Cardiac muscle cell (in vitro differentiated cells and primary cell): ENCODE measurements around the gene CALR. TPM values are rescaled to one million over a fixed set of nuclear protein-coding genes. Genes with fewer than 3 reads are reported as not detected.

Source experiments
- DNase-seq, 2 donors: peaks; one replicate each; pipeline versions ENCODE4 v3.0.0 to v3.0.0-alpha.2; 2010 to 2017; ENCODE audit warnings: low read depth in 1 of 2, low spot score in 1 of 2
- H3K27ac ChIP-seq: fragments of 200-600 bp; sonication (generic); 2 replicates; pipeline ENCODE4 v1.5.1; 2016
- H3K27me3 ChIP-seq: fragments of 200-600 bp; sonication (generic); 2 replicates; pipeline ENCODE4 v1.6.0; 2016; ENCODE audit warnings: control low read depth
- H3K36me3 ChIP-seq: fragments of 200-600 bp; sonication (generic); 2 replicates; pipeline ENCODE4 v1.5.1; 2016; ENCODE audit warnings: control low read depth
- H3K4me1 ChIP-seq: fragments of 200-600 bp; sonication (generic); 2 replicates; pipeline ENCODE4 v1.8.1; 2017; ENCODE audit warnings: low read depth, mild to moderate bottlenecking, mixed run types
- H3K4me3 ChIP-seq: fragments of 200-600 bp; sonication (generic); 2 replicates; pipeline ENCODE4 v1.5.1; 2016; ENCODE audit warnings: mild to moderate bottlenecking
- H3K9me3 ChIP-seq: fragments of 200-600 bp; sonication (generic); 2 replicates; pipeline ENCODE4 v1.5.1; 2017; ENCODE audit warnings: low read depth, mild to moderate bottlenecking, control low read depth
- polyA plus RNA-seq: library from polyadenylated mRNA; unstranded; fragments of >200 nt; fragmentation: Nextera tagmentation; extraction: Ambion mirVana; gene quantifications from 2 replicates; pipeline ENCODE4 v1.2.1, GENCODE V29; 2016
- total RNA-seq: library from RNA; depleted of rRNA; stranded (reverse); fragments of >200 nt; gene quantifications from 2 replicates; pipeline ENCODE4 v1.2.3, GENCODE V29; 2016
- TF ChIP-seq, protein P1 (sequence below): IDR thresholded peaks from 2 replicates; pipeline ENCODE4 v1.5.1; 2012; ENCODE audit warnings: low read depth, mild to moderate bottlenecking, low read length

CALR gene
- total and polyA plus RNA-seq, 2 experiments from 2014 or later, result 615 to 856 TPM

GRCh38 chr19:12930002-12930645, 8.3 kb upstream of the CALR start:
- TF ChIP-seq, protein P1, sequence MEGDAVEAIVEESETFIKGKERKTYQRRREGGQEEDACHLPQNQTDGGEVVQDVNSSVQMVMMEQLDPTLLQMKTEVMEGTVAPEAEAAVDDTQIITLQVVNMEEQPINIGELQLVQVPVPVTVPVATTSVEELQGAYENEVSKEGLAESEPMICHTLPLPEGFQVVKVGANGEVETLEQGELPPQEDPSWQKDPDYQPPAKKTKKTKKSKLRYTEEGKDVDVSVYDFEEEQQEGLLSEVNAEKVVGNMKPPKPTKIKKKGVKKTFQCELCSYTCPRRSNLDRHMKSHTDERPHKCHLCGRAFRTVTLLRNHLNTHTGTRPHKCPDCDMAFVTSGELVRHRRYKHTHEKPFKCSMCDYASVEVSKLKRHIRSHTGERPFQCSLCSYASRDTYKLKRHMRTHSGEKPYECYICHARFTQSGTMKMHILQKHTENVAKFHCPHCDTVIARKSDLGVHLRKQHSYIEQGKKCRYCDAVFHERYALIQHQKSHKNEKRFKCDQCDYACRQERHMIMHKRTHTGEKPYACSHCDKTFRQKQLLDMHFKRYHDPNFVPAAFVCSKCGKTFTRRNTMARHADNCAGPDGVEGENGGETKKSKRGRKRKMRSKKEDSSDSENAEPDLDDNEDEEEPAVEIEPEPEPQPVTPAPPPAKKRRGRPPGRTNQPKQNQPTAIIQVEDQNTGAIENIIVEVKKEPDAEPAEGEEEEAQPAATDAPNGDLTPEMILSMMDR, result no peak
- H3K36me3 ChIP-seq, result peaks cover 45% of the 10 kb centered on the region
- DNase-seq, result no peak
- no peaks in the 10 kb centered on the region for H3K4me1 ChIP-seq
- H3K9me3 ChIP-seq, result no peaks in the 10 kb centered on the region
- no peaks in the 10 kb centered on the region for H3K27me3 ChIP-seq
- no peak overlapping the region for H3K27ac ChIP-seq
- no peak overlapping the region for H3K4me3 ChIP-seq

GRCh38 chr19:12932392-12933286, 5.8 kb upstream of the CALR start:
- Histone ChIP-seq H3K9me3 (no peaks in the 10 kb centered on the region), H3K36me3 (peaks cover 24% of the 10 kb centered on the region), H3K27ac (peak overlapping the region; percentile 5), H3K4me1 (peaks cover 3% of the 10 kb centered on the region), H3K4me3 (peak overlapping the region; percentile 89), H3K27me3 (no peaks in the 10 kb centered on the region)
- TF ChIP-seq, protein P1, result no peak
- no peak for DNase-seq

- DNase-seq, result peak; percentile 92 to 94
- H3K9me3 ChIP-seq, result no peaks in the 10 kb centered on the region
- no peaks in the 10 kb centered on the region for H3K27me3 ChIP-seq
- H3K4me1 ChIP-seq, result peaks cover 3% of the 10 kb centered on the region
- H3K36me3 ChIP-seq, result peaks cover 19% of the 10 kb centered on the region
- peak within 1 kb of the TSS; percentile 5 for H3K27ac ChIP-seq
- peak within 1 kb of the TSS; percentile 89 for H3K4me3 ChIP-seq
- TF ChIP-seq, protein P1, result no peak
These were observed 4.9 kb upstream of the CALR start, which contains the start of gene FARSA for GRCh38 chr19:12933287-12934072. Gene FARSA (minus strand): TSS chr19:12933711. CDS start chr19:12933696, 15 bp downstream.

DNA sequence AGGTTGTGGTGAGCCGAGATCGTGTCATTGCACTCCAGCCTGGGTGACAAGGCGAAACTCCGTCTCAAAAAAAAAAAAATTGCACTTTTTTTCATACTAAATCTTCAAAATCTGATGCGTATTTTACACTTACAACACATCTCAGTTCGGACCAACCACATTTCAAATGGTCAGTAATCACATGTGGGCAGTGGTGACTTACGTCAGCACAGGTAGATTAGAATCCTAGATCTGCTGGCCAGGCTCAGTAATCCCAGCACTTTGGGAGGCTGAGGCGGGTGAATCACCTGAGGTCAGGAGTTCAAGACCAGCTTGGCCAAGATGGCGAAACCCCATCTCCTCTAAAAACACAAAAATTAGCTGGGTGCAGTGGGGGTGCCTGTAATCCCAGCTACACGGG, 3.3 kb upstream of the CALR start:
- no peaks in the 10 kb centered on the region for H3K9me3 ChIP-seq
- no peak overlapping the region for H3K4me3 ChIP-seq
- no peak for DNase-seq
- H3K27me3 ChIP-seq, result no peaks in the 10 kb centered on the region
- peaks cover 9% of the 10 kb centered on the region for H3K4me1 ChIP-seq
- H3K36me3 ChIP-seq, result peaks cover 17% of the 10 kb centered on the region
- TF ChIP-seq, protein P1, result no peak
- no peak overlapping the region for H3K27ac ChIP-seq

DNA sequence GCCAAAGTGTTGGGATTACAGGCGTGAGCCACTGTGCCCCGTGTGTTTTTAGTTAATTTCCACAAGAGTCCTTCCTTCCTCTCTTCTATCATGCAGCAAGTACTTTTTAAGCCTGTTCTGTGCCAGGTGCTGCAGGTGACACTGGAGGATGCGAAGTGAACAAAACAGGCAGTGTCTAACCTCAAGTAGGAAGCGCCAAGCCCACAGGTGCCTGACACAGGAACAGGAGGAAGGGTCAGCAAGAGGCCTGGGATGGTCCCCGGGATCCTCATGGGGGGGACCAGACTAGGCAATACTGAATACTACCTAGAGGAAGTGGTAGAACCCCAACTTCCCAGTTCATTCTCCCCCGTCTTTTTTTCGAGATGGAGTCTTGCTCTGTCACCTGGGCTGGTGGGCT, 1.8 kb upstream of the CALR start:
- TF ChIP-seq, protein P1, result no peak
- no peak for DNase-seq
- peaks cover 21% of the 10 kb centered on the region for H3K36me3 ChIP-seq
- no peak overlapping the region for H3K27ac ChIP-seq
- H3K27me3 ChIP-seq, result no peaks in the 10 kb centered on the region
- H3K4me1 ChIP-seq, result peaks cover 12% of the 10 kb centered on the region
- no peaks in the 10 kb centered on the region for H3K9me3 ChIP-seq
- no peak overlapping the region for H3K4me3 ChIP-seq
